ENCODE results near the gene SLC6A20.
A peak's percentile ranks its signal among the peaks of the same experiment; 100 is the strongest.

The SLC6A20 gene

DNA sequence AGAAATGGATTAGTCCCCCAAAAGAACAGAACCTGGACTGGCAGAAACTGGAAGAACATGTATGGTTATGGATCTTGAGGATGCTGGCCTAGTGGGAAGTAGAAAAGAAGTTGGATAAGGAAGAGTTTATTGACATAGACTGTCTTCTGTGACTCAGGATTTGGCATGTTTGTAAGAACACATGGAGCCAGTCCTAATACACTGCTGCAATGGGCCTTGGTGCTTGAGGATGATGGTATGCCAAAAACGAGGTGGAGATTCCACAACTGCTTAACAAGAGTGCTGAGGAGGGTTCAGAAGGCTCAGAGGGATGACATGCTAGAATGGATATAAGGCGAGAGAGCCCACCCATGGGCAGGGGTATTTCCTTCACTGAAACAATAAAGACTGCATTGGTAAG, 23.2 kb upstream of the SLC6A20 start:
- 98% methylated on average over 2 of the region's 2 CpGs for WGBS
- H2AK5ac ChIP-seq (ENCODE audit: low read length, severe bottlenecking) = no peak overlapping the region
- H2BK15ac ChIP-seq (ENCODE audit: low read depth, poor library complexity, severe bottlenecking) = no peak overlapping the region
- no peak overlapping the region for H3K4me2 ChIP-seq (ENCODE audit: low read length, poor library complexity, severe bottlenecking)
- no peaks in the 10 kb centered on the region for H3K27me3 ChIP-seq (ENCODE audit: control insufficient read depth in 1 of 2, insufficient read depth in 1 of 2, low read length in 2 of 2)
- H4K8ac ChIP-seq (ENCODE audit: low read length) = no peak overlapping the region
- H3K79me1 ChIP-seq (replicated peaks; ENCODE audit: low read length, poor library complexity, severe bottlenecking) = no peaks in the 10 kb centered on the region
- no peak overlapping the region for H3K4me3 ChIP-seq (ENCODE audit: insufficient read depth in 1 of 2, low read depth in 1 of 2, low read length in 2 of 2)
- H3K18ac ChIP-seq (ENCODE audit: low read depth in 1 of 2, low read length in 2 of 2) = no peak overlapping the region
- H3K9ac ChIP-seq (ENCODE audit: low read length) = no peak overlapping the region
- no peak overlapping the region for H3K4ac ChIP-seq (ENCODE audit: low read depth in 1 of 2, low read length in 2 of 2)
- no peak overlapping the region for H2AFZ ChIP-seq (ENCODE audit: low read depth, low read length)
- H4K91ac ChIP-seq (ENCODE audit: low read length) = no peak overlapping the region
- peaks cover 5% of the 10 kb centered on the region for H3K4me1 ChIP-seq (ENCODE audit: control insufficient read depth, insufficient read depth, low read depth, low read length)
- DNase-seq = no peak
- no peak overlapping the region for H2BK120ac ChIP-seq (ENCODE audit: low read depth, low read length)
- H2BK5ac ChIP-seq (ENCODE audit: low read depth, low read length, poor library complexity, severe bottlenecking) = no peak overlapping the region
- no peaks in the 10 kb centered on the region for H3K9me3 ChIP-seq (ENCODE audit: control insufficient read depth, low read length)
- no peak overlapping the region for H3K23ac ChIP-seq (ENCODE audit: low read length in 2 of 2)
- no peak overlapping the region for H3K27ac ChIP-seq (ENCODE audit: low read length, poor library complexity, severe bottlenecking)
- H2BK12ac ChIP-seq (ENCODE audit: low read length in 2 of 2) = no peak overlapping the region
- no peak overlapping the region for H3K14ac ChIP-seq (ENCODE audit: low read length in 2 of 2)
- H3K36me3 ChIP-seq (ENCODE audit: control insufficient read depth in 1 of 2, insufficient read depth in 2 of 2, low read depth in 1 of 2, low read length in 2 of 2) = peaks cover 9 to 40% of the 10 kb centered on the region in 2 experiments

DNA sequence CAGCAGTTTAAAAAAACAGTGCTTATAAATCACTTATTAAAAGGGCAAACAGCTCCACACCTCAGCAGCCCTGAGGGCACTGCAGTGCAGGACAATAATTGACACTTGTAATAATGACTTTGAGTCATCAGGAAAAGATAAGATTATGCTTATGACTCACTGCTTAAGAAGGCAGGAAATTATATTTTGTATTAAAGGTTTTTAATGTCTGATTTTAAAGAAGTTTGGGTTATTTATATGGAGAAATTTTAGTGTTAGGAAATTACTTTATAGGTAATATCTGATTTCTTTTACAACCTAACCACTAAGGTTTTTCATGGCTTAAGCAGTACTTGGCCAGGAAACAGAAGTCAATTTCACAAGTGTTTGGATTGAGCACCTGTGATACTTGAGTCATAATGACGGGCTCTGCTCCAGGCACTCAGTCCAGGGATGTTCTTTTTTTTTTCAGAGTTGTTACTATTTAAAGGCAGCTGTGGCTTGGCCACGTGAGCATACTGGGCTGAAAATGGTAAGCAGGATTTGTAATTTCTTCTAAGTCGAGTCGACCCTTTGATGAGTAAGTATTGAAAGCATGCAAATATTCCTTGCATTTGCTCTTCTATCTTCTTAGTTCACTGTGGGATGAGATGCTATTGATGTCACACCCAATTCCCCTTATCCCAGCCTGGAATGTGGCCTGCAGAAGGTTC, 21.6 kb upstream of the SLC6A20 start:
- no peak overlapping the region for H3K4me2 ChIP-seq (ENCODE audit: low read length, poor library complexity, severe bottlenecking)
- 0% methylated on average over 4 of the region's 4 CpGs for WGBS

DNA sequence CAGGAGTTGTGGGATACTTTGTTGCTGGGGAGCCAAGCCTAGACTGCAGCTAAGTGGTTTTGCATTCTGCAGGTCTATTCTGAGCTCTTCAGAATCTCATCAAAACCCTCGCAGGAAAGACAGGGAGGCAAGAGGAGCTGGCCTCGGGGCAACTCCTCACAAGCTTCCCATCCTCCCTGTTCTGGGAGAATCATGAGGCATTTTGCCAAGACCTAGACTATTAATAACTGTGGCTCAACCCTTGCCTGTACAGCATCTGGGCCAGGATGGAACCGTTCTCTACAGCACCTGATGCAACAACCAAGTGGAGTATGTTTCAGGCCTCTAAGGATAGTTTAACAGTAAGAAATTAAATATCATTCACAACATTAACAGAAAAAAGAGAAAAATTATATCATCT, 20.2 kb upstream of the SLC6A20 start:
- H3K27ac ChIP-seq (ENCODE audit: low read length, poor library complexity, severe bottlenecking) = no peak overlapping the region
- no peak overlapping the region for H3K23ac ChIP-seq (ENCODE audit: low read length in 2 of 2)
- H3K9ac ChIP-seq (ENCODE audit: low read length) = no peak overlapping the region
- no peak overlapping the region for H3K4me3 ChIP-seq (ENCODE audit: insufficient read depth in 1 of 2, low read depth in 1 of 2, low read length in 2 of 2)
- H3K14ac ChIP-seq (ENCODE audit: low read length in 2 of 2) = no peak overlapping the region
- no peak overlapping the region for H4K8ac ChIP-seq (ENCODE audit: low read length)
- no peaks in the 10 kb centered on the region for H3K9me3 ChIP-seq (ENCODE audit: control insufficient read depth, low read length)
- no peak overlapping the region for H2BK5ac ChIP-seq (ENCODE audit: low read depth, low read length, poor library complexity, severe bottlenecking)
- no peak overlapping the region for H2AK5ac ChIP-seq (ENCODE audit: low read length, severe bottlenecking)
- H2BK15ac ChIP-seq (ENCODE audit: low read depth, poor library complexity, severe bottlenecking) = no peak overlapping the region
- H3K36me3 ChIP-seq (ENCODE audit: control insufficient read depth in 1 of 2, insufficient read depth in 2 of 2, low read depth in 1 of 2, low read length in 2 of 2) = peaks cover 5 to 17% of the 10 kb centered on the region in 2 experiments
- H3K27me3 ChIP-seq (ENCODE audit: control insufficient read depth in 1 of 2, insufficient read depth in 1 of 2, low read length in 2 of 2) = no peaks in the 10 kb centered on the region
- no peak overlapping the region for H2BK12ac ChIP-seq (ENCODE audit: low read length in 2 of 2)
- H3K79me1 ChIP-seq (replicated peaks; ENCODE audit: low read length, poor library complexity, severe bottlenecking) = no peaks in the 10 kb centered on the region
- H3K4me2 ChIP-seq (ENCODE audit: low read length, poor library complexity, severe bottlenecking) = no peak overlapping the region
- peaks cover 5% of the 10 kb centered on the region for H3K4me1 ChIP-seq (ENCODE audit: control insufficient read depth, insufficient read depth, low read depth, low read length)
- no peak overlapping the region for H4K91ac ChIP-seq (ENCODE audit: low read length)
- H3K4ac ChIP-seq (ENCODE audit: low read depth in 1 of 2, low read length in 2 of 2) = no peak overlapping the region
- no peak overlapping the region for H2AFZ ChIP-seq (ENCODE audit: low read depth, low read length)
- 91% methylated on average over 2 of the region's 3 CpGs for WGBS
- no peak overlapping the region for H2BK120ac ChIP-seq (ENCODE audit: low read depth, low read length)
- DNase-seq = peak; percentile 40
- no peak overlapping the region for H3K18ac ChIP-seq (ENCODE audit: low read depth in 1 of 2, low read length in 2 of 2)

More for the DNA sequence above, 21.6 kb upstream of the SLC6A20 start:
- Histone ChIP-seq H2BK120ac (ENCODE audit: low read depth, low read length) (no peak overlapping the region), H4K91ac (ENCODE audit: low read length) (no peak overlapping the region), H3K4me1 (ENCODE audit: control insufficient read depth, insufficient read depth, low read depth, low read length) (peaks cover 5% of the 10 kb centered on the region), H2BK15ac (ENCODE audit: low read depth, poor library complexity, severe bottlenecking) (no peak overlapping the region), H3K27me3 (ENCODE audit: control insufficient read depth in 1 of 2, insufficient read depth in 1 of 2, low read length in 2 of 2) (no peaks in the 10 kb centered on the region), H3K36me3 (ENCODE audit: control insufficient read depth in 1 of 2, insufficient read depth in 2 of 2, low read depth in 1 of 2, low read length in 2 of 2) (peaks cover 8 to 29% of the 10 kb centered on the region in 2 experiments), H3K9ac (ENCODE audit: low read length) (peak overlapping the region; percentile 5), H3K18ac (ENCODE audit: low read depth in 1 of 2, low read length in 2 of 2) (no peak overlapping the region), H2AK5ac (ENCODE audit: low read length, severe bottlenecking) (no peak overlapping the region), H3K4me3 (ENCODE audit: insufficient read depth in 1 of 2, low read depth in 1 of 2, low read length in 2 of 2) (no peak overlapping the region), H2BK12ac (ENCODE audit: low read length in 2 of 2) (no peak overlapping the region), H3K27ac (ENCODE audit: low read length, poor library complexity, severe bottlenecking) (peak overlapping the region; percentile 75), H3K9me3 (ENCODE audit: control insufficient read depth, low read length) (no peaks in the 10 kb centered on the region), H3K4ac (ENCODE audit: low read depth in 1 of 2, low read length in 2 of 2) (no peak overlapping the region), H3K14ac (ENCODE audit: low read length in 2 of 2) (no peak overlapping the region), H3K23ac (ENCODE audit: low read length in 2 of 2) (no peak overlapping the region), H4K8ac (ENCODE audit: low read length) (no peak overlapping the region), H2BK5ac (ENCODE audit: low read depth, low read length, poor library complexity, severe bottlenecking) (no peak overlapping the region), H3K79me1 (replicated peaks; ENCODE audit: low read length, poor library complexity, severe bottlenecking) (no peaks in the 10 kb centered on the region), H2AFZ (ENCODE audit: low read depth, low read length) (no peak overlapping the region)
- peak; percentile 94 for DNase-seq

DNA sequence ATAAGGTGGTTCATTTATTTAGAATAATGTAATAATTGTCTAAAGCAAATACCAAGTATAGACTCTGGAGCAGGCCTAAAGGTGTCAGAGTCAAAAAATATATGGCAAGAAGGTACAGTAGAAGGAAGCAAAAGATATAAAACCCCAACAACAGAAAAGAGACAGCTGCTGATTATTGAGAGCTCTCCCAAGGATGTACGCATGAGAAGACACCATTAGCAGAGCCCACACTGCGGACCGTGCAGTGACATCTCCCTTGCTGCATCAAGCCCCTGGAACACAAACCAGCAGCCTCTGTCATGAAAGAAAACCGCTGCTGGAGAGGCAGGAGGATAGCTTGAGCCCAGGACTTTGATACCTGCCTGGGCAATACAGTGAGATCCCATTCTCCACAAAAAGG, 18.0 kb upstream of the SLC6A20 start:
- H3K23ac ChIP-seq (ENCODE audit: low read length in 2 of 2) = no peak overlapping the region
- 97% methylated on average over 4 of the region's 4 CpGs for WGBS
- no peak overlapping the region for H3K4me2 ChIP-seq (ENCODE audit: low read length, poor library complexity, severe bottlenecking)
- no peak overlapping the region for H3K4me3 ChIP-seq (ENCODE audit: insufficient read depth in 1 of 2, low read depth in 1 of 2, low read length in 2 of 2)
- H3K27ac ChIP-seq (ENCODE audit: low read length, poor library complexity, severe bottlenecking) = no peak overlapping the region
- H3K36me3 ChIP-seq (ENCODE audit: control insufficient read depth in 1 of 2, insufficient read depth in 2 of 2, low read depth in 1 of 2, low read length in 2 of 2) = peaks cover 5 to 8% of the 10 kb centered on the region in 2 experiments
- H2AK5ac ChIP-seq (ENCODE audit: low read length, severe bottlenecking) = no peak overlapping the region
- H3K9ac ChIP-seq (ENCODE audit: low read length) = no peak overlapping the region
- no peak overlapping the region for H4K91ac ChIP-seq (ENCODE audit: low read length)
- no peak overlapping the region for H2BK12ac ChIP-seq (ENCODE audit: low read length in 2 of 2)
- no peaks in the 10 kb centered on the region for H3K9me3 ChIP-seq (ENCODE audit: control insufficient read depth, low read length)
- H2BK15ac ChIP-seq (ENCODE audit: low read depth, poor library complexity, severe bottlenecking) = no peak overlapping the region
- no peak overlapping the region for H2BK5ac ChIP-seq (ENCODE audit: low read depth, low read length, poor library complexity, severe bottlenecking)
- no peak overlapping the region for H3K14ac ChIP-seq (ENCODE audit: low read length in 2 of 2)
- no peak overlapping the region for H2BK120ac ChIP-seq (ENCODE audit: low read depth, low read length)
- H3K18ac ChIP-seq (ENCODE audit: low read depth in 1 of 2, low read length in 2 of 2) = no peak overlapping the region
- no peaks in the 10 kb centered on the region for H3K79me1 ChIP-seq (replicated peaks; ENCODE audit: low read length, poor library complexity, severe bottlenecking)
- H4K8ac ChIP-seq (ENCODE audit: low read length) = no peak overlapping the region
- DNase-seq = no peak
- H2AFZ ChIP-seq (ENCODE audit: low read depth, low read length) = no peak overlapping the region
- H3K4ac ChIP-seq (ENCODE audit: low read depth in 1 of 2, low read length in 2 of 2) = no peak overlapping the region
- no peaks in the 10 kb centered on the region for H3K27me3 ChIP-seq (ENCODE audit: control insufficient read depth in 1 of 2, insufficient read depth in 1 of 2, low read length in 2 of 2)
- peaks cover 5% of the 10 kb centered on the region for H3K4me1 ChIP-seq (ENCODE audit: control insufficient read depth, insufficient read depth, low read depth, low read length)

All from mesenchymal stem cell (in vitro differentiated cells and primary cell).